Parathyroid adenoma (tissue), 2 donors: ENCODE data around the gene PRDM16.

Experiments
- H2AFZ ChIP-seq: fragments of 300-600 bp; sonication (generic); one replicate; pipeline ENCODE4 v1.7.0; 2017; ENCODE audit warnings: antibody characterized with exemption, mild to moderate bottlenecking
- H3K27ac ChIP-seq: fragments of 300-600 bp; sonication (generic); one replicate; pipeline ENCODE4 v1.7.0; 2017
- H3K27me3 ChIP-seq: fragments of 300-600 bp; sonication (generic); one replicate; pipeline ENCODE4 v1.7.0; 2017; ENCODE audit warnings: low read length; ENCODE audit not compliant: control insufficient read depth, insufficient read depth
- H3K36me3 ChIP-seq: fragments of 300-600 bp; sonication (generic); one replicate; pipeline ENCODE4 v1.7.0; 2017; ENCODE audit warnings: low read length; ENCODE audit not compliant: control insufficient read depth, insufficient read depth
- H3K4me1 ChIP-seq: fragments of 300-600 bp; sonication (generic); one replicate; pipeline ENCODE4 v1.7.0; 2017; ENCODE audit warnings: control low read depth
- H3K4me2 ChIP-seq: fragments of 300-600 bp; sonication (generic); one replicate; pipeline ENCODE4 v1.7.0; 2017; ENCODE audit warnings: low read length
- H3K4me3 ChIP-seq: fragments of 300-600 bp; sonication (generic); one replicate; pipeline ENCODE4 v1.7.0; 2017; ENCODE audit warnings: low read depth, low read length
- H3K79me2 ChIP-seq: fragments of 300-600 bp; sonication (generic); one replicate; pipeline ENCODE4 v1.7.0; 2017; ENCODE audit warnings: control low read depth
- H3K9ac ChIP-seq: fragments of 300-600 bp; sonication (generic); one replicate; pipeline ENCODE4 v1.7.0; 2017; ENCODE audit warnings: mild to moderate bottlenecking
- H3K9me3 ChIP-seq: fragments of 300-600 bp; sonication (generic); one replicate; pipeline ENCODE4 v1.7.0; 2017; ENCODE audit warnings: low read length; ENCODE audit not compliant: control insufficient read depth
- TF ChIP-seq, protein P1 (sequence below): fragments of 300-600 bp; sonication (generic); IDR thresholded peaks from one replicate; pipeline ENCODE4 v1.7.0; 2017; ENCODE audit warnings: antibody characterized with exemption, mild to moderate bottlenecking
- donor health status: primary hyperparathyroidism.

The PRDM16 gene

DNA sequence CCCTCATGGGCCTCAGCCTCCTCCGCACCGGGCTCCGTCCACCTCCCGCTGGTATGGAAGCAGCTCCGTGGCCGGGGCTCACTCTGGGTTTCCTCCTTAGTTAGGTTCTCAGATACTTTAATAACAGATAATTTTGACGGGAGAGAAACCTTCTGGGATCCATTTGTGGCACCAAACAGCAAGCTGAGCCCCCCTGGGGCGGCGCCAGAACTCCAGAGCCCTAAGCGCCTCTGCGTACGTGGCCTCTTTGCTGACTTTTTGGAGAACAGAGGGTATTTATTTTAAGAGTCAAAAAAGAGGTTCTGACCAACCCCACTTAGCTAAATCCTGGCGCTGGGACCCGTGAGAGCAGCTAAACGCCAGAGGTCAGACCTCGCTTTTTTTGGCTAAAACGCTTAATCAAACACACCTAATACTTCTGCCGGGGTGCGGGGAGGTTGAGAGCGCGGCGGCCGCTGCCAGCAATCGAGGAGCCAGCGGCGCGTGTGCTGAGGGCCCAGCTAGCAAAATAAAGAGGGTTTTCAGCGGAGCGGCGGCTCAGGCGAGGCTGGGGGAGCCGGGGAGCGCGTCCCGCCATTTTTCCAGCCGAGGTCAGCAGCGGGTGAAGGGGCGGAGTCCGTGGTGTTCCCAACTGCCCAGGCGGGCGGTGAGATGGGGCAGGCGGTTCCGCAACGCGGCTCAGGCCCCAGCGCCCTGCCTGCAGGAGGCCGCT lies 171.7 kb downstream of the PRDM16 start:
- no peak overlapping the region for H3K27ac ChIP-seq
- TF ChIP-seq, protein P1, sequence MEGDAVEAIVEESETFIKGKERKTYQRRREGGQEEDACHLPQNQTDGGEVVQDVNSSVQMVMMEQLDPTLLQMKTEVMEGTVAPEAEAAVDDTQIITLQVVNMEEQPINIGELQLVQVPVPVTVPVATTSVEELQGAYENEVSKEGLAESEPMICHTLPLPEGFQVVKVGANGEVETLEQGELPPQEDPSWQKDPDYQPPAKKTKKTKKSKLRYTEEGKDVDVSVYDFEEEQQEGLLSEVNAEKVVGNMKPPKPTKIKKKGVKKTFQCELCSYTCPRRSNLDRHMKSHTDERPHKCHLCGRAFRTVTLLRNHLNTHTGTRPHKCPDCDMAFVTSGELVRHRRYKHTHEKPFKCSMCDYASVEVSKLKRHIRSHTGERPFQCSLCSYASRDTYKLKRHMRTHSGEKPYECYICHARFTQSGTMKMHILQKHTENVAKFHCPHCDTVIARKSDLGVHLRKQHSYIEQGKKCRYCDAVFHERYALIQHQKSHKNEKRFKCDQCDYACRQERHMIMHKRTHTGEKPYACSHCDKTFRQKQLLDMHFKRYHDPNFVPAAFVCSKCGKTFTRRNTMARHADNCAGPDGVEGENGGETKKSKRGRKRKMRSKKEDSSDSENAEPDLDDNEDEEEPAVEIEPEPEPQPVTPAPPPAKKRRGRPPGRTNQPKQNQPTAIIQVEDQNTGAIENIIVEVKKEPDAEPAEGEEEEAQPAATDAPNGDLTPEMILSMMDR, result no peak
- no peaks in the 10 kb centered on the region for H3K9me3 ChIP-seq
- no peaks in the 10 kb centered on the region for H3K79me2 ChIP-seq
- H3K36me3 ChIP-seq, result no peaks in the 10 kb centered on the region
- no peak overlapping the region for H2AFZ ChIP-seq
- no peak overlapping the region for H3K9ac ChIP-seq
- no peaks in the 10 kb centered on the region for H3K4me1 ChIP-seq
- no peak overlapping the region for H3K4me2 ChIP-seq
- H3K27me3 ChIP-seq, result no peaks in the 10 kb centered on the region
- no peak overlapping the region for H3K4me3 ChIP-seq

DNA sequence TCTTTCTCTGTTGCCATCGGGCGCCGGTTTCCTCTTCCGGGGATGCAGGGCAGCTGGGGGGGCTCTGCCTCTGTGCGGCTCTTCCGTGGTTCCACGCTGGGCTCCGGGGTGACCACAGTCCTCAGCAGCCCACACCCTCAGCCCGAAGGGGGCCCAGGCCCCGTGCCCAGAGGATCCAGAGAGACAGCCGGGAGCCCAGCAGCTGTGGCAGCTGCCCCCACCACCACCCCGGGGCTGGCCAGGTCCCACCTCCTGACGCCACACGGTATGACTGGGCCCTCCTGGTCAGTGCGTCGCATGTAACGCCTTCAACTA lies 172.2 kb downstream of the PRDM16 start:
- Histone ChIP-seq H3K4me3 (no peak overlapping the region), H3K27me3 (no peaks in the 10 kb centered on the region), H3K79me2 (no peaks in the 10 kb centered on the region), H3K36me3 (no peaks in the 10 kb centered on the region), H3K9ac (no peak overlapping the region), H3K9me3 (no peaks in the 10 kb centered on the region), H3K27ac (no peak overlapping the region), H3K4me2 (no peak overlapping the region), H2AFZ (no peak overlapping the region), H3K4me1 (no peaks in the 10 kb centered on the region)
- TF ChIP-seq, protein P1, result no peak

DNA sequence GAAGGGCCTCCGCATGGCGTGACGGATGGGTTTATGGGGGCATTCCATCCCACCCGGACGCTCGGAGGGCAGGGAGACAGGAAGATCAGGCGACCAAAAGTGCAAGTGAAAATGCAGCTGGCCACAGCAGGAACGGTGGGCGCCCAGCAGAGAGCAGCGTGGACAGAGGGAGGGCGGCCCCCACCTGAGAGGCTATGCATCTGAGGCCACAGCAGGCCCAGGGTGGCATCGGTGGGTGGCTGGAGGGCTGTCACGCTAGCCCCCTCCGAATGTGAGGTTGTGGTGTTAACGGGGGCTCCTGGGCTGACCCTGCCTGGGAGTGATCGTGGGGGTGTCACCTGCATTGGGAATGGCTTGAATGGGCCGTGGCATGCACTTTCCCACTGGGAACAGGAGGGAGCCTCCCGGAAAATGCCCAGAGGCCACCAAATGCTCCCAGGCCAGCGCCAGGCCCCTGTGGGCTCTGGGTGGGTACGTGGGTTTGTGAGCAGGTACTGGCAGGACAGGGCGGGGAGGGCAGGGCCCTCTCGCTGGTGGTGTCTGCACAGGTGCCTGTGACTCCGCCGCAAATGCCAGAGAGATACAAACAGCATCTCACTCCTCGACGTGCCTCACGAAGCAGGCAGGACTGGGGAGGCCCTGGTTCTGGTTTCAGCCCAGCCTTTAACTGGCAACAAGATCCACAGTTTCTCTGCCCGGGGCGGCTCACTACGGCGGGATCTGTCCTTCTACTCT lies 172.8 kb downstream of the PRDM16 start:
- no peak overlapping the region for H3K9ac ChIP-seq
- H3K4me2 ChIP-seq, result no peak overlapping the region
- H3K79me2 ChIP-seq, result no peaks in the 10 kb centered on the region
- no peaks in the 10 kb centered on the region for H3K4me1 ChIP-seq
- no peak overlapping the region for H3K4me3 ChIP-seq
- no peak overlapping the region for H2AFZ ChIP-seq
- H3K36me3 ChIP-seq, result no peaks in the 10 kb centered on the region
- H3K27ac ChIP-seq, result no peak overlapping the region
- no peaks in the 10 kb centered on the region for H3K27me3 ChIP-seq
- no peaks in the 10 kb centered on the region for H3K9me3 ChIP-seq
- TF ChIP-seq, protein P1, result no peak

DNA sequence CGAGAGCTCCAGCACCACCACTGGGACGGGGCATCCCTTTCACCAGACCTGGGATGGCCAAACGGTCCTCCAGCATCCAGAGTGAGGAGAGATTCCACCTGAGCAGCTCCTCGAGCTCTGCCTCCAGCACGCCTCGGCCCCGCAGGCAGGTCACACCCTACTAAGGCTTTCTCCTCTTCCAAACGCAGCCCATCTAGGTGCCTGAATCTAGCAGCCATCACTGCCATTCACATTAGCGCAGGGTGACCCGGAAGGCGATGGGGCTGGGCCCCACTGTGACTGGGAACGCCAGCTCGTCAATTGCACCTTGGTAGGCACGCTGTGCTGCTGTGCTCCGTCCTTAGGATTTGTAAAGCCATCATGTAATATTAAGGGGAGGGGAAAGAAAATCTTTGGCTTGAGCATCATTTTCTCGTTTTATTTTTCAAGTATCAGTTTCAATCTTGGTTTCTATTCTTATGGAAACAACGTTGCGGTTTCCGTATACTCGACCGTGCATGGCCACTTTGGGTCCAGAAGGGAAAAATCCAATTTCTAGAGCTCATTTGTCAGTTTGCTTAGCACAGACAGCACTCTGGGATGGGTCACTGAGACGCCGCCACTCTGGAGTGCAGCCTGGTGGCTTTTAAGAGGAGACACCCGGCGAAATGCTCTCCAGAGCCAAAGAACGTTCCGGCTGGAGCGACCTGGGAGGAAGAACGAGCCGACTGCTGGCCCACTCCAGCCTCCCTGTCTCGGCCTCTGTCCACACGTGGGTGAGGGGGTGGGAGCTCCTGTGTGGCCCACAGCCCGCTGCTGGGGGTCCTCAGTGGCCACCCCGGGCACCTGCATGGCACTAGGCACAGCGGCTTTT lies 173.6 kb downstream of the PRDM16 start:
- TF ChIP-seq, protein P1, result no peak
- Histone ChIP-seq H3K79me2 (no peaks in the 10 kb centered on the region), H3K9ac (no peak overlapping the region), H2AFZ (no peak overlapping the region), H3K9me3 (no peaks in the 10 kb centered on the region), H3K27ac (no peak overlapping the region), H3K4me1 (no peaks in the 10 kb centered on the region), H3K4me2 (no peak overlapping the region), H3K27me3 (peaks cover 5% of the 10 kb centered on the region), H3K36me3 (no peaks in the 10 kb centered on the region), H3K4me3 (no peak overlapping the region)
